Measurements from ENCODE around the gene ARCN1.

GRCh38 chr11:118615976-118616371 lies 43.8 kb downstream of the ARCN1 start:
- TF ChIP-seq CTCF (IDR thresholded peaks at IDR 0.05) (no peak), POLR2AphosphoS5 (IDR thresholded peaks at IDR 0.05) (no peak), EP300 (IDR thresholded peaks at IDR 0.05) (no peak)

Data from upper lobe of left lung (tissue), 4 donors.